ENCODE measurements around the gene IQGAP2.
"Not testable (repeated sequence)": the region's sequence is repeated elsewhere in the genome, so short reads cannot be mapped to it uniquely, and the experiment has no call there.

Gene IQGAP2, protein sequence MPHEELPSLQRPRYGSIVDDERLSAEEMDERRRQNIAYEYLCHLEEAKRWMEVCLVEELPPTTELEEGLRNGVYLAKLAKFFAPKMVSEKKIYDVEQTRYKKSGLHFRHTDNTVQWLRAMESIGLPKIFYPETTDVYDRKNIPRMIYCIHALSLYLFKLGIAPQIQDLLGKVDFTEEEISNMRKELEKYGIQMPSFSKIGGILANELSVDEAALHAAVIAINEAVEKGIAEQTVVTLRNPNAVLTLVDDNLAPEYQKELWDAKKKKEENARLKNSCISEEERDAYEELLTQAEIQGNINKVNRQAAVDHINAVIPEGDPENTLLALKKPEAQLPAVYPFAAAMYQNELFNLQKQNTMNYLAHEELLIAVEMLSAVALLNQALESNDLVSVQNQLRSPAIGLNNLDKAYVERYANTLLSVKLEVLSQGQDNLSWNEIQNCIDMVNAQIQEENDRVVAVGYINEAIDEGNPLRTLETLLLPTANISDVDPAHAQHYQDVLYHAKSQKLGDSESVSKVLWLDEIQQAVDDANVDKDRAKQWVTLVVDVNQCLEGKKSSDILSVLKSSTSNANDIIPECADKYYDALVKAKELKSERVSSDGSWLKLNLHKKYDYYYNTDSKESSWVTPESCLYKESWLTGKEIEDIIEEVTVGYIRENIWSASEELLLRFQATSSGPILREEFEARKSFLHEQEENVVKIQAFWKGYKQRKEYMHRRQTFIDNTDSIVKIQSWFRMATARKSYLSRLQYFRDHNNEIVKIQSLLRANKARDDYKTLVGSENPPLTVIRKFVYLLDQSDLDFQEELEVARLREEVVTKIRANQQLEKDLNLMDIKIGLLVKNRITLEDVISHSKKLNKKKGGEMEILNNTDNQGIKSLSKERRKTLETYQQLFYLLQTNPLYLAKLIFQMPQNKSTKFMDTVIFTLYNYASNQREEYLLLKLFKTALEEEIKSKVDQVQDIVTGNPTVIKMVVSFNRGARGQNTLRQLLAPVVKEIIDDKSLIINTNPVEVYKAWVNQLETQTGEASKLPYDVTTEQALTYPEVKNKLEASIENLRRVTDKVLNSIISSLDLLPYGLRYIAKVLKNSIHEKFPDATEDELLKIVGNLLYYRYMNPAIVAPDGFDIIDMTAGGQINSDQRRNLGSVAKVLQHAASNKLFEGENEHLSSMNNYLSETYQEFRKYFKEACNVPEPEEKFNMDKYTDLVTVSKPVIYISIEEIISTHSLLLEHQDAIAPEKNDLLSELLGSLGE (N-terminal part only)

DNA sequence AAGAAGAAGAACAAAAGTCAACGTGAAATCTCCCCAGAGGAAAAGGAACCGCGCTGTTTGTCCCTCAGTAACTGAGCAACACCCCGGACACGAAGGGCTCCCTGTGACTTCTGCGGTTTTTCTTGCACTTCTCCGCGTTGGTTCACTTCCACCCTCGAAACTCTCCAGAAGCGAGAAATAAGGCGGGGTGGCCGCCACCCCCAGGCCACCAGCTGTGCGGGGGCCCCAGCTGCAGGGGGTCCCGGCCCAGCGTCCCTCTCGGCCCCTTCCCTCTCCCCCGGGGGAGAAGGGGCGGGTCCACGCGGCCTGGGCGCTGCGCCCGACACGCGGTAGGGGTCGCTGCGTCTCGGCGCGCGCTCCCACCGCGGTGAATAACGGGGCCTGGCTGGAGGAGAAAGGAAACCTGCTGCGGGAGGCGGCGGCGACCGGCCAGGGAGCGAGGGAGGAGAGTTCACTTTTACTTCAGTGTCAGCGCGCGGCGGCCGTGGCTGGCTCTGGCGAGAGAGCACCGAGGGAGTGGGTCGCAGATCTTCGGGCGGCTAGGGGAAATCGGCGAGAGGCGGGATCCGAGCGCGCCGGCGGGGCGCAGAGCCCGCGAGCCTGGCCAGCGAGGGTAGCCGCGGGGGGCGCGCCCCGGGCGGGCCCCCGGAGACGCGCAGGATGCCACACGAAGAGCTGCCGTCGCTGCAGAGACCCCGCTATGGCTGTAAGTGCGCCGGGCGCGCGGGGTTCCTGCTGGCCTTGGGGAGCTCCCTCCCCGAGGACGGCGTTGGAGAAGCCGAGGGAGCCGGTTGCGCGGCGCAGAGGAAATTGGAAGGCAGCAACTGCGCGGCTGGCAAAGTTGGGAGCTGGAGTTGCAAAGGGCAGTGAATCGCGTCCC, at the start of gene IQGAP2:
TSS of gene IQGAP2 (plus strand) at position 400 of the 880 bp plus-strand sequence. CDS start at position 661, 261 bp downstream.
- peak; percentile 92 for DNase-seq

DNA sequence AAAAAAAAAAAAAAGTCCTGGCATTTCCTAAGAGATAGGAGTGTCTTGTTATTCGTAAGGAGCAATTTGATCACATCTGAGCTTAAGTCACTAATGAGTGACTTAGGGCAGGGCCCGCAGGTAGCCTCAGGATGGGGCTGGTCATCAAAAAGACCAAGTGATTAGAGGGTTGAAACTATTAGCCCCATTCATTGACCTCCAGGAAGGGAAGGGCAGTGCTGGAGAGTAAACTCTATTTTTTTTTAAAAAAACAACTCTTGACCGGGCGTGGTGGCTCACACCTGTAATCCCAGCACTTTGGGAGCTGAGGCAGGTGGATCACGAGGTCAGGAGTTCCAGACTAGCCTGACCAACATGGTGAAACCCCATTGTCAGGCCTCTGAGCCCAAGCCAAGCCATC, 46.2 kb upstream of the IQGAP2 start:
- no peak for DNase-seq

DNA sequence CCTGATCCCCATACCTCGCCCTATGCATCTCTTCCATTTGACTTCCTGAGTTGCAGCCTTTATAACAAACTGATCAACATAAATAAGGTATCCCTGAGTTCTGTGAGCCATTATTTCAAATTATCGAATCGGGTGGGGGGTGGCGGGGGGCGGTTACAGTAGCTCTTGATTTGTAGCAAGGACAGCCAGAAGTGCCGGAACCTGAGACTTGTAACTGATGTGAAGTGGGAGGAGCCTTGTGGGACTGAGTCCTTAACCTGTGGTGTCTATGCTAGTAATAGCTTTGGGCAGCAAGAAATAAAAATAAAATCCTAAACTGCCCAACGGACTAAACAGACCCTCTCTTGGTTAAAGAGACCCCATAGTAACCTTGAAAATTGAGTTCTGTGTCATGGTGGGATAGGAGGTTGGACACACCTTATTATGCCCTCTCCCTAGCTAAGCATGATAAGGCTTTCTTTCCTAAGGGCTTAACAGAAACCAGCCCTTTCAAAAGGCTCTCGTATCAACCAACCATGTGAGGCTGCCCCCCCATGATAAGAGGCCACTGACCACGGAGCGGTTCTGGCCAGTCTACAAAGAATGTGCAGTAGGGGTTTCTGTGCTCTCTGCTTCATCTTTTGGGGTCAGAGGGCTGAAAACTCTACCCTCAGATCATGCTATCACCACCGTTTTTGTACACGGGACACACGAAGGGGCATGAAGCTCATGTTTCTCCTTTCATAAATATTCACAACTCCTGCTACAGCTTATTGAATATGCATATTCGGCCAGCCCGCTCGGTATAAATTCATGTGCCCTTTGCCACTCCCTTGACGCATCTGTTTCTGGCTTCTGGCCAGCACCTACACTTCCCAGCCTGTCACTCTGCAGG, 39.5 kb upstream of the IQGAP2 start:
- DNase-seq = no peak

DNA sequence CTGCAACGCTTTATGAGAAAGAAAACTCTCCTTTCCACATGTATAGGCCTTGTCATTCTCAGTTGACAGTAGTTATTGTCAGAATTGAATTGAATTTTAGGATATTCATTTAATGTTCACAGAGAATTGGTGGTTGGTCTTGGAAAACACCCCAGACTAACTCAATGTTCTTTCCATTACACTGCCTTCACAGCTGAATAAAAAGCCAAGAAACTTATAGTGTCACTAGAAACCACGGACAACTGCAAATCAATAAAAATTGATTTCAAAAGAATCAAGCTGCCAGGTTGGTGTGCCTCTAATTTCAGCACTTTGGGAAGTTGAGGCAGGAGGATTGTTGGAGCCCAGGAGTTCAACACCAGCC, 38.9 kb upstream of the IQGAP2 start:
- peak; percentile 27 for DNase-seq

DNA sequence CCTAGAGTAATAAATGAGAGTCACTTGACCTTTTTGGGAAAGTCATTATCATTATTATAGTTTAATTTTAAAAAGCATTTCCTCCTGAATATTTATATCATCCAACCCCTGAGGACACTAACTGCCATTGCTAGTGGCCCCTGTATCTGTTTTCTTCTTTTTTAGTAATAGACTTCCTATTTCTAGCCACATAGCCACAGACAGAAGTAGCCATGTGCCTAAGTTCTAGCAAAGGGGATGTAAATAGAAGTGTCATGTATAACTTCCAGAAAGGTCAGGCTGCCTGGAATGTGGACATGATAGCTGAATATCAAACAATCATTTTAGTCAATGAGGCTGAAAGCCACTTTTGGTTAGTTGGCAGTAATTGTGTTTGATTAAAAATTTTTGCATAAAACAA, 37.5 kb upstream of the IQGAP2 start:
- DNase-seq = no peak

DNA sequence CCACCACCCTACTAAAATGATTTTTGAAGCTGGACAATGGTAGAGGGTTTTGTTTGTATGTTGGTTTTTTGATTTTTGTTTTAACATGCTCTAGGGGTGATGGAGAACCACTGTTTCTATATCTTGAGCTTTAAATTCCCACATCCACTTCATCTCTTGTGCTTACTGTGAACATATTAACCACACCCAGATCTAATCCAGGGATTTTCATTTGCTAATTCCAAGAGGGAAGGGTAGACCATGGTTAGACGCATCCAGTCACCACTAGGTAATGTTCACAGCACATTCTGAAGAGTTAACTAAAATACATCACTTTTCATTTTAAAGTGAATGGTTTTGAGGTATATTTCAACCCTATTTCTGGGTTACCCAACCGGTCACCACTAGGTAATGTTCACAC, 36.5 kb upstream of the IQGAP2 start:
- no peak for DNase-seq

DNA sequence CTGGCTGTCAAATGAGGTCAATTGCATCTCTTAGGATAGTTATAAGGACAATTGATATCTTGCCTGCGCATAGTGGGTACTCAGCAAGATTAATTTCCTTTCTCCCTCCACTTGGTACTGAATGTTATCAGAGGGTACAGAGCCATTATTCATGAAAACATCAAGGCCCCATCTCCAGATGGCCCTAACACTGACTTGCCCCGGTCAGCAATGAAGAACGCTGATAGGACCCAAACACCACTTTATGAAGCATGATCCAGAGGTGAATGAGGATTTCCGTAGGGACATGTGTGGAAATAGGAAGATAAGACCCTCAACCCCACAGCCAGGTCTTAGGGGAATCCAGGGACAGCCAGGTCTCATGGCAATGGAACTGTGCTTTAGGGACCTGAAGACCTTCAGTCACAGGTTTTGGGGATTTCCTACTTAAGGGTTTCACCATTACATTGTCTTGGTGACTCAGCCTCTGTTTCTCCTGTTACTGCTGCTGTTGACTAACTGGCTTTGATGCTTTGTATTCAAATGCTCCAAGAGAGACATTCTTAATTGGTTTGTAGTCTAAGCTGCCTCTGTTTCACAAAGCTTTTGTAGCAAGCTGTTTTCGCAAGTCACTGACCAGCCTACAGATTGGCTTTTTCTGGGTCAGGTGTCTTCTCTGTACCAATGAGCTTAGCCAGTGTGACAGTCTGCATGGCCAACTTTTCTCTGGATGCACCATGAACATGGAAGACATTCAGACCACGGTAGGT, 35.3 kb upstream of the IQGAP2 start:
- no peak for DNase-seq

DNA sequence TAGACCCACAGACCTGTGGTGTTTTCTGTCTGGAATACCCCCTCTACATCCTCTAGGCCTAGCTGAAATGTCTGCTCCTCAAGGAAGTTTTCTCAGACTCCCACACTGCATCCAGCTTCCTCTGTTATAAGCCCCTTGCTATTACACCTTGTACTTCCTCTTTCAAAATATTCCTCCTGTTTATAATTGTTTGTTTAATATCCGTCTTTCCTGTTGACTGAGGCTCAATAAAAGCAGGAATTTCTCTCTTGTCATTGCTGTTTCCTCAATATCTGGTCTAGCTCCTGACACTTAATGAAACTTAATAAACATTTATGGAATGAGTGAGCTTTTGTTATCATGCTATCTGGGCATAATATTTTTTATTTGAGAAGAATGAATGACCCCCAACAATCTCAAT, 34.1 kb upstream of the IQGAP2 start:
- DNase-seq = no peak

DNA sequence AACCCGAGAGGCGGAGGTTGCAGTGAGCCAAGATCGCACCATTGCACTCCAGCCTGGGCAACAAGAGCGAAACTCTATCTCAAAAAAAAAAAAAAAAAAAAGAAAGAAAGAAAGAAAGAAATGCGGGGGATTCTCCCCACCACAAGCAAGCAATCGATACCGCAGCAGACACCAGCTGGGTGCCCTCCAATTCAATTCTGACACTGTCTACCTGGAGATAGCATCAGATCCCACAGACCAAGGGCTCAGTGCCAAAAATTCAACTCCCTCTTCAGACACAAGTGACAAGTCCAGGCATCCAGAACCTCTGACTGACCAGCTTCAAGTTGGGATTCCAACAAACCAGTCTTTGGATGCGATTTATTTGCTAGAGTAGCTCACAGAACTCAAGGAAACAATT, 33.4 kb upstream of the IQGAP2 start:
- not testable (repeated sequence) for DNase-seq

DNA sequence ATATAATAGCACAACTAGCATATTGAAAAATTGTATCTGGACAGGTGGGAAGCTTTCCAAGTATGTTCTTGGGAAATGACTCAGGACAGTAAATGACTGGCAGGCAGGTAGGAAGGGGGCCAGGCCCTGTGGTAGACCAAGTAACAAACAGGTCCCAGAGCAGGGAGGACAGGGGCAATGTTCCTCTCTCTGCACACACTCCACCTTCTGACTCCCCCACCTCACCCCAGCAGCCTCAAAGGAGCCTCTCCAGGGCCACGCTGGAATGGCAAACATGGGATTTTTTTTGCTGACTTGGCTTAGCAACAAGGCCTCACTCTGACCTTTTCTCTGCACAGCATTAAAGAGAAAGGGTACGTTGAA, 31.1 kb upstream of the IQGAP2 start:
- DNase-seq = no peak

DNA sequence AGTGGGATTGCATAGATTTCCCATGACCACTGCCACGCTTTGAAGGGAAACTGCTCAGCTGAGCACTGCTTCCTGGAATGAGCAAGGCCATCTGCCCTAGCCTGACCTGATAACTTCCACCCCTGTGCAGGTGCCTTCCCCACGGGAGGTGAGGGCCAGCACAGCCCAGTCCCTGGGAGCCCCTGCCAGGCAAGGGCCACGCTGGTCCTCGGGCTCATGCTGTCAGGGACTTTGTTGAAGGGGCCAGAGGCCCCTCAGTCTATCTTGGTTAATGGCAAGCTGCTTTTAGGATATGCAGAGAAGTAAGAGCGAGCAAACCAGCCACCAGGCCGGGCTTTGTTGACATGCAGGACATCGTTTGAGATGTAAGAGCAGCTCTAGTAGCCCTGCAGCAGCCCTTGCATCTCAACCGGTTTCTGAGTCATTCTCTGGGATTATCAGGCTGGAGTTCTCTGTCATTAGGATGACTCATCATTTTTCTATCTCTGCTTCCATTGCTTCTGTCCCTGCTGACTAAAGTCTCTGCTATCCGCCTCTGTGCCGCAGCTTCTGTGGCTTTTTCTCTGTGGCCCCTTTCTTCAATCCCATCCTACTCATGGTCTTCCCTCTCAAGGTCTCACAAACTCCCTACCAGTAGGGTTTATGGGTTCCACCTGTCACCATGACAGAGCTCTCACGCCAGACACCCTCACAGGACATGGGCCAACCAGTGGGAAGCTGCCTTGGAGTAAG, 30.6 kb upstream of the IQGAP2 start:
- DNase-seq = no peak

DNA sequence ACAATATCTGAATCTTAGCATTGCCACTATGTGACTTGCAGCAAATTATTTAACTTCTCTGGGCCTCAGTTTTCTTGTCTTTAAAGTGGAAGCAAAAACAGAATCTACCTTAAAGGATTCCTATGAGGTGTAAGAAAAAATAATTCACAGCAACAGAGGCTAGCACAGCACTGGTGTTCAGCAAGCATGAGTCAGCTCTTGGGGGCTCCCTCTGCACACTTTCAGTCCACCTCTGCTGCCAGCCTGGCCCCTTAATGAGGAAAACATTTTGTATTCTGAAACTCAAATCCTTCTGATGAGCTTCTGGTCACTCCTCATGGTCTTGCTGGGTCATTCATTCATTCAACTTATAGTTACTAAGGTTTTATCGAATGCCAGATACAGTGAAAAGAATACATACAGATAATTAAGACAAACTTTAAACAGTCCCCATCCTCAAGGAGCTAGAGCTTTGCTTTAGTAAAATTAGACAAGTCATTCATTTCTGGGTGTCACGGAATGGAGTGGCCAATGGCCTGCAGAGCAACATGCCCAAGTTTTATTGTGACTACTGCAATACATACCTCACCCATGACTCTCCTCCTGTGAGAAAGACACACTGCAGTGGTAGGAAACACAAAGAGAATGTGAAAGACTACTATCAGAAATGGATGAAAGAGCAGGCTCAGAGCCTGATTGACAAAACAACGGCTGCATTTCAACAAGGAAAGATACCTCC, 26.8 kb upstream of the IQGAP2 start:
- DNase-seq = no peak

DNA sequence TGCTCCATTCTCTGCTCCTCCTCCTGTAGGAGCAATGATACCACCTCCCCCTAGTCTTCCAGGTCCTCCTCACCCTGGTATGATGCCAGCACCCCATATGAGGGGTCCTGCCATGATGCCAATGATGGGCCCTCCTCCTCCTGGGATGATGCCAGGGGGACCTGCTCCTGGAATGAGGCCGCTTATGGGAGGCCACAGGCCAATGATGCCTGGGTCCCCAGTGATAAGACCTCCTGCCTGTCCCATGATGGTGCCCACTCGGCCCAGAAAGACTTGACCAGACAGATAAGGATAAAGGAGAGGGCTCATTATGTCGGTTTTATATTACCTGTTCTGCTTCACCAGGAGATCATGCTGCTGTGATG, 26.2 kb upstream of the IQGAP2 start:
- no peak for DNase-seq

DNA sequence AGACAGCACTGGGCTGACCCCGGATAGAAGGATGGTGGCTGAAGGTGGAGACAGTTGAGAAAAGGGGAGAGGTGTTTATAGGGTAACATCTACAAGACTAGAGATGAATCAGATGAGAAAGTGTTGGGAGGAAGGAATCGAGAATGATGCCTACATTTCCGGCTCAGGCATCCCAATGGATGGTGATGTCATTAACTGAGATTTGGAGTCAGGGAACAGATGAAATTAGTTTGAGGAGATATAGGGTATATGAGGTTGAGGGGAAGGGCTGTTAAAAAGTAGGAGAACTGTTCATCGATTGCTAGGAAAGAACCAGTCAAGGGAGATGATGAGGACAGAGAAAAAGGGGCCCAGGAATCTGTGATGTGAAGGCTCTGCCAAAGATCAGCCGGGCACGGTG, 24.7 kb upstream of the IQGAP2 start:
- DNase-seq = no peak

DNA sequence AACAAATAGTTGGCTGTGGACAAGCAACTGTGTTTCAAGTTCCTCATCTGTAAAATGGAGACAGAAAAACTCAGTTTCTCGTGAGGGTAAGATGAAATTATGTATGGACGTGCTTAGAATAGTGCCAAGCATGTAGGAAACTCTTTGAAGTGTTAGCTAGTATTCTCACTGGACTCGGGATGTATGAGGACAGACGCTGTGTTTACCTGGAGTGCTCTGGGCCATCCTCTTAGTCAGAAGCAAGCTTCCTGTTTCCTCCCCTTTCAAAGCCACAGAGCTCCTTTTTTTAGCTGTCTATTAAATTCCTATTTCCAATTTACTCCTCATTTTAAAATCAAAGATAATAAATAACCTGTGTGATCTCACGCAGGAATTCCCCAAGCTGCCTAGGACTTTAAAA, 23.8 kb upstream of the IQGAP2 start:
- DNase-seq = no peak

DNA sequence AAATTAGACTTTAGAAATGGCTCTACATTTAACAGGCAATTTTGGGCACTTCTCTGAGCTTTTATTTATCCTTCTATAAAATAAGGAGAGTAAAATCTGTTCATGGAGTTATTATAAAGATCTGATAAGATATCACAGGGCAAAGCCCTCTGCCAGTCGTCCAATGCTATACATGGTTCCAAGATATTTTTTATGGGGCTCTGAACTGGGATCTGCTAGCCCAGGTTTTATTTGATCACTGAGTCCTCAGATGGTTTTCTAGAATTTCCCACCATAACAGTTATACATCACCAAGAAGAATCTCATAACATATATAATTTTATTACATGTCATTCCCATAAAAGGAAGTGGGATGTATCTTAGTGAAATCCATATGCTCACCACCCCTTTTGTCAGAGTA, 23.2 kb upstream of the IQGAP2 start:
- no peak for DNase-seq

DNA sequence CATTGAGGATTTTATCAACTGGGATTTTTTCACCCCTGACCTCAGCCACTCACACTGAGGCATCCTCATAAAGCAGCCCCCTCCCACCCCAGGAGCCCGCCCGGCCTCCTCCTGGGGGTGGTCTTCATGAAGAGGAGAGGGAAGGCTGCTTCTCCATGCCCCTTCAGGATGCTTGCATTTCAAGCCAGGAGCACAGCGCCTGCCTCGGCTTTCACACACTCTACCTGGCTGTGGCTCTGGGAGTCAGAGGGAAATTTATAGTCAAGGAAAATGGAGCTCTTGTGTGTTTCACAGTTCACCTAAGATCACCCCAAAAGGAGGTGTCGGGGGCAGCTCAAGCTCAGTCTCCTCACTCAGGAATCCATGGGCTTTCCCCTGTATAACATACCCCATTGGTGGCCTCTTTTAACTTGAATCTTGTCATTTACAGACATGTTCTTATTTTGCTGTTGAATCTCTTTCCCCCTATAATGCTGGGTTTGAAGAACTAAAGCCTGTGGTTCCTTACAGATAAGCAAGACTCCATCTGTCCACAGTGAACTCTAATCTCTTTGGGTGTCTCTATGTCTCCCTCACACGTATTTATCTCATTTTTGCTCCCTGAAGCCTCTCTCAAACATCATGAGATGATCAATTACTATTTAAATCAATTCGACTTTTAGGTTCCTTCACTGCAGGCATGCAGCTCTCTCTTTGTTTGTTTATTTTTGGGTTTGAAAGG, 22.6 kb upstream of the IQGAP2 start:
- DNase-seq = no peak

DNA sequence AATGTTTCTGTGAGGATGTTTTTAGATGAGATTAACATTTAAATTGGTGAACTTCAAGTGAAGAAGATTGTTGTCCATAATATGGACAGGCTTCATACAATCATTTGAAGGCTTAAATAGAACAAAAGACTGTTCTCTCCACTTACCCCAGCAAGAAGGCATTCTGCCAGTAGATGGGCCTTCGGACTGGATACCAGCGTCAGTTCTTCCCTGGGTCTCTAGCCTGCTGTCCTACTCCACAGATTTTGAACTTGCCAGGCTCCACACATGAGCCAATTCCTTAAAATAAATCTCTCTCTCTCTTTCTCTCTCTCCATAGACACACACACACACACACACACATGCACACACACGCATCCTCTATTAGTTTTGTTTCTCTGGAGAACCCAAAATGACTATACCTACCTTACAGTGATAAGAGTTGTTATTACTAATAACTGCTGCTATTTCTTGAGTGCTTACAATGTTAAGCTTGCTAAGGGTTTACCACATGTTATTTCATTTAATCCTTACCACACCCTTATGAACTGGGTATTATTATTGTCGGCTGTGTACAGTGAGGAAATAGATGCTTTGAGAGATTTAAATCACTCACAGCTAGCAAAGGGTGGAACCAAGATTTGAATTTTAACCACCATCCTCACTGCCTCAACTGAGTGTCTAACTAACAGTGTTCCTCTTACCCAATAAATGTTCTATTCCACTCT, 19.8 kb upstream of the IQGAP2 start:
- DNase-seq = no peak
